Heart right ventricle (tissue), 16 donors: ENCODE data around the gene FMO2. TPM values are rescaled to one million over a fixed set of nuclear protein-coding genes. Genes with fewer than 3 reads are reported as not detected.
A peak's percentile ranks its signal among the peaks of the same experiment; 100 is the strongest.

Experiments used
- ATAC-seq, 8 donors: fragments of 200-7000 bp; cut with Tn5 transposase; one replicate each; pipeline ENCODE4 v1.9.1; 2020; ENCODE audit warnings: mild to moderate bottlenecking in 8 of 8, moderate library complexity in 8 of 8, moderate number of reproducible peaks in 1 of 8
- DNase-seq, 2 donors: peaks; one replicate each; pipeline ENCODE4 v3.0.0-alpha.2; 2020
- H3K27ac ChIP-seq, 10 donors: fragments of 200-600 bp; sonication (generic) in 2 of 10; one replicate each; pipeline versions ENCODE4 v1.5.0 to v1.8.0; 2020 to 2022; ENCODE audit warnings: mild to moderate bottlenecking in 3 of 10
- H3K27me3 ChIP-seq, 7 donors: fragments of 200-600 bp; one replicate each; pipeline ENCODE4 v1.8.0; 2021 to 2022; ENCODE audit warnings: mild to moderate bottlenecking in 2 of 7
- H3K36me3 ChIP-seq, 9 donors: fragments of 200-600 bp; sonication (generic) in 1 of 9; one replicate each; pipeline versions ENCODE4 v1.5.0 to v1.8.0; 2020 to 2022; ENCODE audit warnings: mild to moderate bottlenecking in 2 of 9
- H3K4me1 ChIP-seq, 9 donors: fragments of 200-600 bp; sonication (generic) in 1 of 9; one replicate each; pipeline versions ENCODE4 v1.5.0 to v1.8.0; 2020 to 2022; ENCODE audit warnings: mild to moderate bottlenecking in 4 of 9
- H3K4me3 ChIP-seq, 10 donors: fragments of 200-600 bp; sonication (generic) in 2 of 10; one replicate each; pipeline versions ENCODE4 v1.5.0 to v1.8.0; 2020 to 2022; ENCODE audit warnings: mild to moderate bottlenecking in 7 of 10, moderate library complexity in 2 of 10
- H3K9me3 ChIP-seq, 11 donors: fragments of 200-600 bp in 10 of 11; sonication (generic) in 2 of 11; one replicate each; pipeline versions ENCODE4 v1.5.0 to v1.8.0; 2013 to 2022; ENCODE audit warnings: mild to moderate bottlenecking in 2 of 11, control low read depth in 1 of 11, moderate library complexity in 1 of 11
- CTCF ChIP-seq, 9 donors: fragments of 200-600 bp; sonication (generic) in 2 of 9; IDR thresholded peaks; one replicate each; pipeline versions ENCODE4 v1.5.0 to v1.8.0; 2021 to 2022; ENCODE audit warnings: antibody characterized with exemption in 9 of 9, mild to moderate bottlenecking in 5 of 9, moderate library complexity in 1 of 9
- WGBS, 2 donors: extraction: QIAGEN DNeasy Blood & Tissue Kit; methylation state at CpG; one replicate each; pipeline ENCODE4 v1.1.7; 2013; ENCODE audit warnings: inconsistent platforms in 1 of 2; 5-methylcytosine and 5-hydroxymethylcytosine counted together
- intact Hi-C, 10 donors: fragments of 100-400 bp; cut with DNase I; formaldehyde crosslinking; loops; one replicate each; pipeline versions ENCODE4 v1.11.1 to v1.14.2; 2022
- polyA plus RNA-seq, 2 donors: library from polyadenylated mRNA; stranded (reverse); fragments of 200-250 nt; gene quantifications; one replicate each; pipeline ENCODE4 v1.2.3, GENCODE V29; 2013
- total RNA-seq, 10 donors: library from RNA; stranded (reverse); fragmentation: NEBNext Ultra II Directional in 3 of 10; extraction: Animal tissue kit (Norgen Biotek cat#: 25700) in 3 of 10; gene quantifications; one replicate each; pipeline versions ENCODE4 v1.2.1 to v1.2.4, GENCODE V29; 2021 to 2023
- donor health status: Arrhythmogenic right ventricular cardiomyopathy.
- donor health status: ischemic (EF 13 %, LVEDD 7.1; RV severe dilation, severe dysfunction).
- donor health status: healthy with polysubstance abuse.
- donor health status: DM: no; HTN: yes; CAD: no.
- donor health status: DM: no; HTN: no; CAD: no.
- donor health status: ischemic (EF 25% LVEDD 6.9; RV normal size, moderate dysfunction).
- donor health status: ischemic (EF 25% LVEDD 5.7; RV mildly dilated, moderate dysfunction).
- donor health status: healthy.
- donor health status: DM: yes; HTN: yes; CAD: no.
- donor health status: Ischemic cardiomyopathy.
- donor health status: ischemic (EF 35%, LVEDD 5.7; RV mildly dilated, moderate dysfunction).
- donor health status: nonischemic (EF 11% LVEDD 7.7; RV severe dilation, severe dysfunction).
- donor health status: DM: yes; HTN: yes; CAD: no.
- donor health status: PGD.
- donor health status: ischemic (EF 29% LVEDD 5.4; RV normal size, mild dysfunction).
- donor health status: nonischemic (EF 23%, LVEDD 6.1; RV moderate dilation, normal function).

Gene FMO2
- total and polyA plus RNA-seq, 12 donors: 7.6 to 78.5 (median 28.7) TPM

GRCh38 chr1:171140401-171140800 lies 44.7 kb upstream of the FMO2 start:
- Histone ChIP-seq H3K4me3 (no peak overlapping the region), H3K27me3 (no peaks in the 10 kb centered on the region), H3K36me3 (no peaks in the 10 kb centered on the region), H3K4me1 (peaks cover 11 to 81% (median 53%) of the 10 kb centered on the region in 9 donors), H3K9me3 (no peaks in the 10 kb centered on the region), H3K27ac (peak overlapping the region; percentile 72 to 95 (median 86))
- 68 to 73% methylated on average over 5 of the region's 5 CpGs for WGBS, 2 donors
- no peak for TF ChIP-seq CTCF (IDR thresholded peaks at IDR 0.05)
- peak in 1 of 2 donors; percentile 12 for DNase-seq
- ATAC-seq: peak in 2 of 8 donors; percentile 4 to 11
- intact Hi-C loops: loop anchor here in 5 of 10 donors (5.0 to 10.0 kb wide), 3 partner anchors 33 to 56 kb away; partner anchors contain the start of gene FMO2 (in 4 of the 5)

- 34 to 45% methylated on average over 4 of the region's 4 CpGs for WGBS, 2 donors
- ATAC-seq (no peak), DNase-seq (no peak)
- intact Hi-C loops: loop anchor here in 5 of 10 donors (5.0 to 10.0 kb wide), 3 partner anchors 34 to 56 kb away; partner anchors contain the start of gene FMO2 (in 4 of the 5)
- H3K27me3 ChIP-seq: no peaks in the 10 kb centered on the region
- H3K4me3 ChIP-seq: peak overlapping the region in 1 of 10 donors; percentile 13
- no peaks in the 10 kb centered on the region for H3K36me3 ChIP-seq
- peak overlapping the region; percentile 72 to 95 (median 86) for H3K27ac ChIP-seq
- TF ChIP-seq CTCF (IDR thresholded peaks at IDR 0.05): no peak
- H3K4me1 ChIP-seq: peaks cover 11 to 87% (median 53%) of the 10 kb centered on the region in 9 donors
- H3K9me3 ChIP-seq: no peaks in the 10 kb centered on the region
These were observed 44.0 kb upstream of the FMO2 start for GRCh38 chr1:171140956-171141687.

- intact Hi-C loops: loop anchor here in 6 of 10 donors (1.0 to 10.0 kb wide), 6 partner anchors 35 to 81 kb away; partner anchors contain the start of gene FMO2 (in 5 of the 6)
- peak; percentile 29 to 71 for DNase-seq
- Histone ChIP-seq H3K4me1 (peaks cover 11 to 91% (median 53%) of the 10 kb centered on the region in 9 donors), H3K36me3 (no peaks in the 10 kb centered on the region), H3K27ac (peak overlapping the region; percentile 72 to 95 (median 86)), H3K27me3 (no peaks in the 10 kb centered on the region), H3K9me3 (no peaks in the 10 kb centered on the region), H3K4me3 (peak overlapping the region in 4 of 10 donors; percentile 13 to 24 (median 16))
- TF ChIP-seq CTCF (IDR thresholded peaks at IDR 0.05): peak in 5 of 9 donors; percentile 21 to 59 (median 44)
- 30 to 45% methylated on average over 6 of the region's 6 CpGs for WGBS, 2 donors
- ATAC-seq: peak; percentile 78 to 93 (median 86)
These were observed 43.2 kb upstream of the FMO2 start for GRCh38 chr1:171141688-171142415.
